ENCODE measurements around the gene SIM2. TPM values are rescaled to one million over a fixed set of nuclear protein-coding genes. Genes with fewer than 3 reads are reported as not detected.

SIM2 gene
- total and polyA plus RNA-seq, 4 donors: not detected

GRCh38 chr21:36696390-36697059 is 2.4 kb upstream of the SIM2 start:
- 6 to 8% methylated on average over 39 of the region's 39 CpGs for WGBS, 2 donors
- Histone ChIP-seq H3K27ac (ENCODE audit: low read depth in 1 of 2, low read length in 2 of 2) (no peak overlapping the region), H3K4me1 (ENCODE audit: control insufficient read depth in 1 of 2, insufficient read depth in 2 of 2, low read length in 2 of 2) (no peaks in the 10 kb centered on the region), H3K27me3 (ENCODE audit: control insufficient read depth in 1 of 2, insufficient read depth in 2 of 2, low read length in 1 of 2) (peaks cover 0 to 1% of the 10 kb centered on the region in 2 donors), H3K4me3 (ENCODE audit: low read length in 2 of 2) (no peak overlapping the region), H3K36me3 (ENCODE audit: control insufficient read depth in 1 of 2, insufficient read depth in 2 of 2, low read length in 1 of 2) (no peaks in the 10 kb centered on the region), H3K9me3 (ENCODE audit: control insufficient read depth, low read length) (no peaks in the 10 kb centered on the region)
- DNase-seq (no peak), ATAC-seq (ENCODE audit: low FRiP score) (no peak)
- intact Hi-C loops (cut with DNase I): no loop called here

- 4 to 5% methylated on average over 58 of the region's 58 CpGs for WGBS, 2 donors
- ATAC-seq (ENCODE audit: low FRiP score) (no peak), DNase-seq (peak in 1 of 2 donors; percentile 37)
- Histone ChIP-seq H3K4me3 (ENCODE audit: low read length in 2 of 2) (no peak overlapping the region), H3K4me1 (ENCODE audit: control insufficient read depth in 1 of 2, insufficient read depth in 2 of 2, low read length in 2 of 2) (no peaks in the 10 kb centered on the region), H3K9me3 (ENCODE audit: control insufficient read depth, low read length) (no peaks in the 10 kb centered on the region), H3K36me3 (ENCODE audit: control insufficient read depth in 1 of 2, insufficient read depth in 2 of 2, low read length in 1 of 2) (no peaks in the 10 kb centered on the region), H3K27ac (ENCODE audit: low read depth in 1 of 2, low read length in 2 of 2) (no peak overlapping the region), H3K27me3 (ENCODE audit: control insufficient read depth in 1 of 2, insufficient read depth in 2 of 2, low read length in 1 of 2) (peaks cover 0 to 1% of the 10 kb centered on the region in 2 donors)
- intact Hi-C loops (cut with DNase I): no loop called here
These were observed 1.7 kb upstream of the SIM2 start for GRCh38 chr21:36697060-36697850.

- no peaks in the 10 kb centered on the region for H3K4me1 ChIP-seq (ENCODE audit: control insufficient read depth in 1 of 2, insufficient read depth in 2 of 2, low read length in 2 of 2)
- H3K36me3 ChIP-seq (ENCODE audit: control insufficient read depth in 1 of 2, insufficient read depth in 2 of 2, low read length in 1 of 2): no peaks in the 10 kb centered on the region
- DNase-seq: no peak
- WGBS, 2 donors: 12% methylated on average over 33 of the region's 33 CpGs
- intact Hi-C loops (cut with DNase I): no loop called here
- H3K27me3 ChIP-seq (ENCODE audit: control insufficient read depth in 1 of 2, insufficient read depth in 2 of 2, low read length in 1 of 2): peaks cover 0 to 1% of the 10 kb centered on the region in 2 donors
- no peaks in the 10 kb centered on the region for H3K9me3 ChIP-seq (ENCODE audit: control insufficient read depth, low read length)
- no peak for ATAC-seq (ENCODE audit: low FRiP score)
- no peak overlapping the region for H3K4me3 ChIP-seq (ENCODE audit: low read length in 2 of 2)
- no peak overlapping the region for H3K27ac ChIP-seq (ENCODE audit: low read depth in 1 of 2, low read length in 2 of 2)
These were observed 997 bp upstream of the SIM2 start for GRCh38 chr21:36697851-36698384.

- Histone ChIP-seq H3K27me3 (ENCODE audit: control insufficient read depth in 1 of 2, insufficient read depth in 2 of 2, low read length in 1 of 2) (peaks cover 0 to 1% of the 10 kb centered on the region in 2 donors), H3K4me1 (ENCODE audit: control insufficient read depth in 1 of 2, insufficient read depth in 2 of 2, low read length in 2 of 2) (no peaks in the 10 kb centered on the region)
These were observed 432 bp upstream of the SIM2 start for GRCh38 chr21:36698385-36698980.

GRCh38 chr21:36699546-36700294 is 805 bp downstream of the SIM2 start:
- H3K4me3 ChIP-seq (ENCODE audit: low read length in 2 of 2): peak overlapping the region in 1 of 2 donors; percentile 56
- intact Hi-C loops (cut with DNase I): no loop called here
- ATAC-seq (ENCODE audit: low FRiP score) (no peak), DNase-seq (peak; percentile 21 to 69)
- no peaks in the 10 kb centered on the region for H3K9me3 ChIP-seq (ENCODE audit: control insufficient read depth, low read length)
- no peaks in the 10 kb centered on the region for H3K36me3 ChIP-seq (ENCODE audit: control insufficient read depth in 1 of 2, insufficient read depth in 2 of 2, low read length in 1 of 2)
- no peak overlapping the region for H3K27ac ChIP-seq (ENCODE audit: low read depth in 1 of 2, low read length in 2 of 2)
- H3K4me1 ChIP-seq (ENCODE audit: control insufficient read depth in 1 of 2, insufficient read depth in 2 of 2, low read length in 2 of 2): no peaks in the 10 kb centered on the region
- H3K27me3 ChIP-seq (ENCODE audit: control insufficient read depth in 1 of 2, insufficient read depth in 2 of 2, low read length in 1 of 2): peaks cover 0 to 1% of the 10 kb centered on the region in 2 donors
- 6% methylated on average over 55 to 67 of the region's 67 CpGs for WGBS, 2 donors

More at GRCh38 chr21:36698385-36698980, 432 bp upstream of the SIM2 start:
- intact Hi-C loops (cut with DNase I): no loop called here
- Histone ChIP-seq H3K36me3 (ENCODE audit: control insufficient read depth in 1 of 2, insufficient read depth in 2 of 2, low read length in 1 of 2) (no peaks in the 10 kb centered on the region), H3K27ac (ENCODE audit: low read depth in 1 of 2, low read length in 2 of 2) (no peak overlapping the region), H3K4me3 (ENCODE audit: low read length in 2 of 2) (peak overlapping the region; percentile 31), H3K9me3 (ENCODE audit: control insufficient read depth, low read length) (no peaks in the 10 kb centered on the region)
- ATAC-seq (ENCODE audit: low FRiP score) (no peak), DNase-seq (peak in 1 of 2 donors; percentile 31)
- 0 to 1% methylated on average over 58 to 62 of the region's 62 CpGs for WGBS, 2 donors

- peak in 1 of 2 donors; percentile 29 for DNase-seq
- no peak for ATAC-seq (ENCODE audit: low FRiP score)
- peaks cover 0 to 1% of the 10 kb centered on the region in 2 donors for H3K27me3 ChIP-seq (ENCODE audit: control insufficient read depth in 1 of 2, insufficient read depth in 2 of 2, low read length in 1 of 2)
- intact Hi-C loops (cut with DNase I): no loop called here
- WGBS, 2 donors: 9% methylated on average over 27 to 30 of the region's 30 CpGs
- H3K4me1 ChIP-seq (ENCODE audit: control insufficient read depth in 1 of 2, insufficient read depth in 2 of 2, low read length in 2 of 2): no peaks in the 10 kb centered on the region
- no peaks in the 10 kb centered on the region for H3K36me3 ChIP-seq (ENCODE audit: control insufficient read depth in 1 of 2, insufficient read depth in 2 of 2, low read length in 1 of 2)
- H3K4me3 ChIP-seq (ENCODE audit: low read length in 2 of 2): peak overlapping the region in 1 of 2 donors; percentile 26
- H3K27ac ChIP-seq (ENCODE audit: low read depth in 1 of 2, low read length in 2 of 2): no peak overlapping the region
- no peaks in the 10 kb centered on the region for H3K9me3 ChIP-seq (ENCODE audit: control insufficient read depth, low read length)
These were observed 1.5 kb downstream of the SIM2 start for GRCh38 chr21:36700295-36700970.

GRCh38 chr21:36700971-36701755 is 2.2 kb downstream of the SIM2 start:
- no peaks in the 10 kb centered on the region for H3K36me3 ChIP-seq (ENCODE audit: control insufficient read depth in 1 of 2, insufficient read depth in 2 of 2, low read length in 1 of 2)
- peaks cover 0 to 1% of the 10 kb centered on the region in 2 donors for H3K27me3 ChIP-seq (ENCODE audit: control insufficient read depth in 1 of 2, insufficient read depth in 2 of 2, low read length in 1 of 2)
- H3K9me3 ChIP-seq (ENCODE audit: control insufficient read depth, low read length): no peaks in the 10 kb centered on the region
- H3K4me3 ChIP-seq (ENCODE audit: low read length in 2 of 2): peak overlapping the region in 1 of 2 donors; percentile 26
- peak in 1 of 2 donors; percentile 37 for DNase-seq
- 3 to 4% methylated on average over 65 of the region's 65 CpGs for WGBS, 2 donors
- no peak overlapping the region for H3K27ac ChIP-seq (ENCODE audit: low read depth in 1 of 2, low read length in 2 of 2)
- ATAC-seq (ENCODE audit: low FRiP score): no peak
- no peaks in the 10 kb centered on the region for H3K4me1 ChIP-seq (ENCODE audit: control insufficient read depth in 1 of 2, insufficient read depth in 2 of 2, low read length in 2 of 2)
- intact Hi-C loops (cut with DNase I): no loop called here
